Dermis blood vessel endothelial cell (primary cell): ENCODE data around the gene HS3ST2. TPM values are rescaled to one million over a fixed set of nuclear protein-coding genes. Genes with fewer than 3 reads are reported as not detected.

ENCODE experiments used
- DNase-seq: peaks from one replicate; pipeline ENCODE4 v3.0.0; 2010
- total RNA-seq: library from RNA; depleted of rRNA; stranded (reverse); fragments of >200 nt; gene quantifications from 2 replicates; pipeline ENCODE4 v1.2.3, GENCODE V29; 2014

Gene HS3ST2
- total RNA-seq: 0.09 TPM in 1 of 2 replicates, not detected in the other

- peak; percentile 40 for DNase-seq
Observed at GRCh38 chr16:22813948-22814710, at the start of gene HS3ST2. Gene HS3ST2, plus strand, starts transcription at chr16:22814162. Its CDS starts 449 bp downstream, at chr16:22814611.

DNA sequence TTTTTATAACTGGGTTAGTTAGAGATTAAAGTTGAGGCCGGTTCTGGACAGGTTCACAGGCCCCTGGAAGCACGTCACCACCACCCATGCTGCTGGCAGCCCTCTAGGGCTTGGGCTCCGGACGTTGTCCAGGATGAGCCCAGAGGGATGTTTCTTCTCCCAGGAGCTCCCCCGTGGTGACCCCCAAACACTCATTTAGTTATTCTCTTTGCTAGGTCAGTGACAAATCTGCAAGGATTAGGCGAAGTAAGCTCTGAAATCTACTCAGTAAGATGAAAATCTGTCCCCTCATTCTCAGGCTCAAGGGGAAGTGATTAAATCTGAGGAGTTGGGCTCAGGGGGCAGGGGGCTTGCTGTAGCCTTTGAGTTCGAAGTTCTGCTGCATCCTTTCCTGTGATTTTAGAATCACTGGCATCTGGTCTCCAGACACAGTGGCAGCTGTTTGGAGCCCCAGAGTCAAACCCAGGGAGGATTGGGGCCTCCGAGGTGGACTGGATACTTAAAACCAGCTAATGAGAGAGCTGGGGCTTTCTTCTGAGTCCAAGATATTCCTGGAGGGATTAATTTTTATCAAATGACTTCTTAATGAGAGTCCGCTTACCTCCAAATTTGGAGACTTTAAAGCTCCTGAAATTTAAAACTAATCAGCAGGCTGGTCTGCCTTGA, 49.2 kb upstream of the HS3ST2 start:
- DNase-seq: no peak

GRCh38 chr16:22765479-22765878, 48.5 kb upstream of the HS3ST2 start:
- no peak for DNase-seq

GRCh38 chr16:22770866-22771265, 43.1 kb upstream of the HS3ST2 start:
- no peak for DNase-seq

- no peak for DNase-seq
Observed at GRCh38 chr16:22771551-22771950, 42.4 kb upstream of the HS3ST2 start.

DNA sequence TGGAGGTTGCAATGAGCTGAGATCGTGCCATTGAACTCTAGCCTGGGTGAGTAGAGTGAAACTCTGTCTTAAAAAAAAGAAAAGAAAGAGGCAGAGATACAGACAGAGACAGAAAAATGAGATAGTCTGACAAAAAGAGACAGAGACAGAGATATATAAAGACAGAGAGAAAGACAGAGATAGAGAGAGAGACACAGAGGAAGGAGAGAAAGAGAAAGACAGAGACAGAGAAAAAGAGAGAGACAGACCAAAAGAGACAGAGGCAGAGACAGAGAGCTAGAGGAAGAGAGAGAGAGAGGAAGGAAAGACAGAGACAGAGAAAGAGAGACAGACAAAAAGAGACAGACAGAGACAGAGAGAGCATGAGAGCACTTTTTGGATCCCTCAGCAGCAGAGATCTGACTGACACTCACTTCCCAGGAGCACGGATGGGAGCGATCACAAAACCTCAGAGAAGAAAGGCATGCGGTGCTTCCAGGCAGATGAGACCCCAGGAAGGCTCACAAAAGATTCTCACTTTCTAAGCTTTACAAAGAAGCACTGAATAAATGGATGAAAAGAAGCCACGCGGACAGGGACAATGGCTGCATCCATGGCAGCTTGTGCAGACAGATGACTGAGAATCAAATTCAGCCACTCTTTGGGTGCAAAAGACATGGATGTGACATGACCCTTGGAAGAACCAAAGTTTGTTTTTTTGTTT, 38.6 kb upstream of the HS3ST2 start:
- no peak for DNase-seq

DNA sequence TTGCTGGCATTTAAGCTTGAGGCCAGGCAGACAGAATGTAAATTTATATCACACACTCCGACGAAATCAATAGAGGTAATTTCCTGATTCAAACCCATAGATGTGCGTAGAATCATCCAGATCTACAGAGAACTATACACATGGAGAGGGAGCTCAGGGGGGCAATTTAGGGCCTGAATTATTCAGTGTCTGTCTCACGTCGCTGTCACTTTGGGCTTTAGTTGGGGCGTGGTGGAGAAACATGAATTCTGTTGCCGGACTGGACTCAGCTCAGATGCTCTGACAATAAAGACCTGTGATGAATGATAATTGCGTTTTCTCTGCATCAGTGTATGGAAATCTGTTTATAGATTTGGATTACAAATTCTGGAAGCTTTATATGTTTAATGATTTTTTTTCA, 32.5 kb upstream of the HS3ST2 start:
- no peak for DNase-seq

- peak; percentile 40 for DNase-seq
Observed at GRCh38 chr16:22782314-22782713, 31.6 kb upstream of the HS3ST2 start.

DNA sequence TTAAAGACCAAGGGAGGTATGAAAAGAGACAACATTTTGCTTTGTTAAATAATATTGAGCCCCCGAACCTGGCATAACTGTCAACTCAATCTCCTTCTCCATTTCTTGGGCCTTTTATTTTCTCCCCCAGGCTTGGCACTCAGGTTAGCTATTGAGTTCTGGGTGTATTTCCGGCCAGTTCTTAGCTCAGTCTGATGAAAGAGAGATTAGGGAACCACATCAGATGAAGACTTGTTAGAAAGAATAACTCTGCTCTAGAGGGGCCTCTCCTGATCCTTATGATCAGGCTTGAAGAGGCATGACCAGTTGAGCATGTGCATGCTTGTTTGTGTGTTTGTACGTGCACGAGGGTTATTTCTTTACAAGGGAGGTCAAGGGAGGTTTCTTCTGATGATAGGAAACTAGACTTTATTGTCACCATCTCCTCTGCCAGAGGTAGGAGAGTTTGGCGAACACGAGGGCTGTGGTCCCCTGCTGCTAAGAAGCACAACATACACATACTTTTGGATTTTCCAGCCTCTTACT, 29.2 kb upstream of the HS3ST2 start:
- DNase-seq: no peak

GRCh38 chr16:22785552-22785951, 28.4 kb upstream of the HS3ST2 start:
- DNase-seq: no peak

GRCh38 chr16:22786284-22786683, 27.7 kb upstream of the HS3ST2 start:
- no peak for DNase-seq

DNA sequence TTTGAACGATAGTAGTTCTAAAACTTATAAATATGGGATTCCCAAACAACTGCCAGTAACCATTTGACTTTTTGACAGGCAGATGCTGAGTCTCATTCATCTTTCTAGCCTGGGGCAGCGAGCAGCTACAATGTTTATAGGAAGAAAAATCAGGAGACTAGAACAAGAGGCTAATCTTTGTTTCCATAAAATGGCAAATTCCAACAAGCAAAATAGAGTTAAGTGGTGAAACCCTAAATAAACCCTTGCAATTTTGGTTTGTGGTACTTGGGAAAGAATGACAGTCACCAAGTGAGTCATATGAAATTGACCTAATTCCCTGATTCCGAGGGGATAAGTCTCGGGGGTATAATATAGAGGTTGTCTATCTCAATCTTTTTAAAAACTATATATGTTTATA, 27.3 kb upstream of the HS3ST2 start:
- DNase-seq: no peak

DNA sequence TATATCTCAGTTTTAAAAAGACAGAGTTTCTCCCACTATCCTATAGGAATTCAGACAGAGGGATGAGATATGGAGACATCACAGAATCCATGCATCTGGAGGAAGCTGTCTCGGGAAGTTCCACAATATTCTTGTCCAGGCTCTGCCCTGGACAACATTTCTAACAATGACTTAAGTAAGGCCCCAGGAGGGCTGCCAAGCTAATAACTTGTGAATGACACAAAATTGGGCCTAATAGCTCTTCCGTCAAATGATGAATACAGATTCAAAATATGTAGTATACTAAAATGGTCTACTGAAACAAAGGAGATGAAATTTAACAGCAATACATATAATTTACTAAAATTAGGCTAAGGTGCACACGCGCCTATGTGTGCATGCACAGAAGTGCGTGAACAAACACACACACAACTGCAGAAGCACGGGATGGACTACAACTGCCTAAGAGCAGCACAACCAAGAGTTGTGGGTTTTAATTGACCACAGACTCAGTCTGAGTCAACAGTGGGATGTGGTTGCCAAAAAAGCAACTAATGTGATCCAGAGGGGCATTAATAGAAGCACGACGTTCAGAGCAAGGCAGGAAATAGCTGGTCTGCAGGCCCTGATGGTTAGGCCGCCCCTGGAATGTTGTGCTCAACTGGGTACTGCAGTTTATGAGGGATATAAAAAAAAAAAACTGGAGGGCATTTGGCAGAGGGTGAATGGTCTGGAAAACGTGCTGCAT, 26.3 kb upstream of the HS3ST2 start:
- DNase-seq: no peak

- no peak for DNase-seq
Observed at GRCh38 chr16:22788193-22788530, 25.8 kb upstream of the HS3ST2 start.

GRCh38 chr16:22789281-22789945, 24.5 kb upstream of the HS3ST2 start:
- no peak for DNase-seq

DNA sequence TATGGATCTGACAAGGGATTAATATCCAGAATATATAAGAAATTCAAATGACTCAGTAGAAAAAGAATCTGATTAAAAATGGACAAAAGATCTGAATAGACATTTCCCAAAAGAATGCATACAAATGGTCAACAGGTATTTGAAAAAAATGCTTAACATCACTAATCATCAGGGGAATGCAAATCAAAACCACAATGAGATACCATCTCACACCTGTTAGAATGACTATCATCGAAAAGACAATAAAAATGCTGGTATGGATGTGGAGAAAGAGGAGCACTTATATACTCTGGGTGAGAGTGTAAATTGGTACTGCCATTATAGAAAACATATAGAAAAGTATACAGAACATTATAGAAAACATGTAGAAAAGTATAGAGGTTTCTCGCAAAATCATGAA, 16.4 kb upstream of the HS3ST2 start:
- DNase-seq: no peak

- DNase-seq: no peak
Observed at GRCh38 chr16:22799113-22799512, 14.8 kb upstream of the HS3ST2 start.

- DNase-seq: no peak
Observed at GRCh38 chr16:22804893-22805292, 9.1 kb upstream of the HS3ST2 start.

GRCh38 chr16:22805326-22805725, 8.6 kb upstream of the HS3ST2 start:
- no peak for DNase-seq

DNA sequence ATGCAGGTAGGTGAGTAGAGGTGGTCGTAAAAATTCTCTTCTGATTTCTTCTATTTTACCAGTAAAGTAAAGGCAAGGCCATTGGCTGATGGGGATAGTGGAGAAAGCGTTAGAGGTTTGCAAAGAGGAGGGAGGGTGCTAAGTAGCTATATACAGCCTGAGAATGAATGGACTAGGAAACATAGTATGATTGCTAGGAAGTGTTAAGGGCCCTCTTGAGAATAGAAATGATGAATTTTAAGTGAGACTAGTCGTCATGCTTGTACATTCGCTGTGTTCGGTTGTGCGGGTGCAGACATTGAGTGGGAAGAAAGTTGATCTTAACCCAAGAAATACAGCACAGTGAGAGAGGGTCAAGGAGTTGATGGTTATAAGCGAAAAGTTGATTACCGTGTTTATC, 7.2 kb upstream of the HS3ST2 start:
- no peak for DNase-seq

DNA sequence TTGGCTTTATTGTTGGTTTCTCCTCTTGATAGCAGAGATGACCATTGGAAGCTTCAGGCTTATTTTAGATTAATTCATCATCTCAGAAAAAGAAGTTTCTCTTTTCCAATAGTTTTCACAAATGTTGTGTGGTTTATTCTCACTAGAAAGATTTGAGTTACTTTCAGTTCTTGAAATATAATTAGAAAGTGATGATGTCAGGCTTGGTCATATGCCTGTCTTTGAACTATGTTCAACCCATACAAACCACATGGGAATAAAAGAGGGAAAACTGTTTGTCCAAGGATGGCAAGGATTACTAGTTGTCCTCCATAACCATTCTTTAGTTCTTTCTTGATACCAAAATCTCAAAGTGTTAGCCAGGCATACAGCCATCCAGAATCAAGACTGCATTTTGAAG, 3.7 kb upstream of the HS3ST2 start:
- no peak for DNase-seq

- DNase-seq: peak; percentile 61
Observed at GRCh38 chr16:22813223-22813947, 577 bp upstream of the HS3ST2 start.
